ENCODE data around the gene USP49.

DNA sequence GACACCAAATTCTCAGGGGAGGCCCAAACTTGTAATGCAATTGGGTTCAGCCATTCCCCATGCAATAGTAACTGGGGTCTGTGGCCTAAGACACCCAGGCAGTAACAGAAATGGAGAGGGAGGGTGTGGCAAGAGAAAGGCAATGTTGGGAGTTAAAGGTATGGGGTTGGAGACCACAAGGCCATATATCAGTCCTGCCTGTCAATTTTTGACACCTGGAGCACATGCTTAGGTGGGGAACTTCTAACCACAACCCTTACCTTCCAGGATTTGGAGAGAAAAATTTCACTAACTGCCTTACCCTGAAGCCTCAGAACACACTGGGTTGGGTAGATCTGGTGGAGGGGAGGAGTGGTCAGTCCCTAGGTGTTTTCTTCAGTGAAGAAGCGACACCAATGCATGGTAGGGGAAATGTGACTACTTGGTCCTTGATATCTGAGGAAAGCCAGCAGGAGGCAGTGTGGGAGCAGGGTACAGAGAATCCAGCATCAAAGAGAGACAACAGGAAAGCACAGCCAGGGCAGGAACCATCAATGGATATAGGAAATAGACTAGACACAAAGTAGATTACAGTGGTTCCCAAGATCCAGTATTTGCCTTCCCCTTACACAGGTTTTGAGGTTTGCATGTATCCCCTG, 6.8 kb upstream of the USP49 start:
- TF ChIP-seq POLR2A (IDR thresholded peaks at IDR 0.05; ENCODE audit: low read depth, low read length) (no peak), POLR2AphosphoS5 (IDR thresholded peaks at IDR 0.05; ENCODE audit: low read depth, low read length) (no peak)

All from GM12891 (cell line).